Measurements from ENCODE around the gene SEPTIN8.

The SEPTIN8 gene

DNA sequence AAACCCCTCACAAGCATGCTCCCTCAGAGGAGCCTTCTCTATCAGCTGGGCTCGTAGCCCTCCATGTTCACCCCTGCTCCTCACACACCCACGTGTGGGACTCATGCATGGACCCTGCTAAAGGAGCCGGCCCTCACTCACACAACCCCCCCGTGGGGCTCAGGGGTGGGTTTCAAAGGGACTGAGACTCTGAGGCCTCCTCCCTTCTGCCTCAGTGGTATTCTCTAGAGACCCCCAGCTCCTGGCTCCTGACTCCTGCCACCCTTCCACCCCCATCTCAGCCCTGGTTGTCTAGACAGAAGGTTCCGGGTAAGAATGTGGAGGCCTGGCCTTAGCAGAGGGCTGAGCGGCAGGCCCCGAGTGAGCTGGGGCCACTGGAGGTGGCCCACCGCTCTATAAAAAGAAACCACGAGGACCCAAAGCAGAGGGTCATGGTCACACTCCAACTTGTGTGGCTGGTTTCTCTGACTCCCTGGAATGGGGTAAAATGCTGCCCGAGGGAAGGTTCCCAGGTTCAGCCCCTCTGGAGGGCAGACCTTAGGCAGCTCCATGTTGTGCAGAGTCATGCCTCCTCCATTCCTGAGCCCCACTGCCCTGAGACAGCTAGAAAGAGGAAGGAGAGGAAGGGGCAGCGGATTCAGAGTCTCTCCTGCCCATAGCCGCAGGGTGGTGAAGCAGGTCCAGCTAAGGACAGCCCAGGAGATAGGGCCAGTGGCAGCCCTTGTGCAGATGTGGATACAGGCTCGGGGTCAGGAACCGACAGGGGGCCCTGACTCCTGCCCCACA is 10.8 kb downstream of the SEPTIN8 start:
- in situ Hi-C loops (cut with HindIII; ENCODE audit: low sequenced_read_pairs) = no loop called here

DNA sequence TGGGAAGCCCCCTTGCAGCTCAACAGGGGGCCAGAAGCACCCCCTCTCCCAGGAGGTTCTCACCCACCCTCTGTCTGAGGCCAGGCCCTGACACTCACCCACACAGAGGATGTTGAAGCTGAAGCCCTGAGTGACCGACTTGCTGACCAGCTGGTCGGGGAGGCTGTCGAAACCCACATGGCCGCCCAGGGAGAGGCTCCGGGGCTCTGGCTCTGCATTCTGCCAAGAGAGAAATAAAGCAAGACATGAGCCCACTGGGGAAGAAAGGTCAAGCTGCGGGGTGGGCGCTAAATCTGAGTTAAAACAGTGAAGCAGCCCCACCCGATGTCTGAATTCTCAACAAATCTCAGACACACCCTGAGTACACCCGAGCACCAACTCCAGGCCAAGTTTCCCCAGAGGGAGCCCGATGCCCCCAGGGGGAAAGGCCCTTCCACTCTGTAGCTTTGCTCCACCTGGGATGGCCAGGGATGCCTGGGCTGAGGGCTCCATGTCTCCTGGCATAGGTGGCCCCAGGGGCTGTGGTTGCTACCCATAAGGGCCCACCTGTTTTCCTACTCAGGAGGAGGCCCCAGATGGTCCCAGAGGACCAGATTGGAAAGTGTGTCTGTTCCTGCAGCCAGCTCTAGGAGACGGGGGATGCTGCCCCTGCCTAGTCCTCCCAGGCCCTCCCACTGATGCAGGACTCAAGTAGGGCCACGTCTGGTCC is 11.6 kb downstream of the SEPTIN8 start:
- in situ Hi-C loops (cut with HindIII; ENCODE audit: low sequenced_read_pairs) = no loop called here

DNA sequence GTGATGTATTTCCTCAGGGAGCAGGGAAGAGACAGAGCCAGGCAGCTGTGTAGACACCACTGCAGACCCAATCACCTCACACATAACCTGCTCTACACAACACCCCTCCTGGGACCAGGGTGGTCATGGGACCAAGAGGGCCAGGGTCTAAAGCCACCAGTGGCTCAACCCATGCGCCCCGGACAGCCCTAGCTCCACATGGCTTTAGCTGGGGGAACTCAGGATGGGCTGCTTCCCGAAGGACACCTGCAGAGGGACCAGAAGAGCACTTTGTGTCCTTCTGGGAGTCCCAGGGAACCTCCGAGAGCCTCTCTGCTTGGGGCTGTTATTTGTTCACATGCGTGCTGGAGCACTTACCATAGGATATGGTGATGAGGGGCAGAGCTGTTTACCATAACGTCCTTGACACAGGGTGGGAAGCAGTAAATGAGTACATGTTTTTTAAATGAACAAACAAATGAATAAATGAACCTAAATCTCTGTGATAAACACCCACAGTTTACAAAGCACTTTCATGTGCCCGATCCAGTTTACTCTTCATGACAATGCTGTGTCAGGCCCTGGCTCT is 12.3 kb downstream of the SEPTIN8 start:
- in situ Hi-C loops (cut with HindIII; ENCODE audit: low sequenced_read_pairs) = no loop called here

DNA sequence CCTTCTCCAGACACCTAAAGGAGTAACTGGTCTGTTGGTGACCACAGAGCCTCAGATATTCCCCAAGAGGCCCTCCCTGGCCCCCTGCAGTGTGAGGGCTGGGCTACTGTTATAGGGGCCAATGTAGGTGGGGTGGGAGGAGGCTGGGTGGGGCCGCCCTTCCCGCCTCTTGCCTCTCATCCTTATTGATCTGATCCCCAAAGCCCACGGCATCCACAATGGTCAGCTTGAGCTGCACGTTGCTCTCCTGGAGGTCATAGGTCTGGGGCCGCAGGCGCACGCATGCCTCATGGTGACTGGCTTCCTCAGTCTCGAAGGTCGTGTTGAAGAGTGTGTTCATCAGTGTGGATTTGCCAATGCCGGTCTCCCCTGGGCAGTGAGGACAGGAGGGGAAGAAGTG is 13.0 kb downstream of the SEPTIN8 start:
- in situ Hi-C loops (cut with HindIII; ENCODE audit: low sequenced_read_pairs) = no loop called here

DNA sequence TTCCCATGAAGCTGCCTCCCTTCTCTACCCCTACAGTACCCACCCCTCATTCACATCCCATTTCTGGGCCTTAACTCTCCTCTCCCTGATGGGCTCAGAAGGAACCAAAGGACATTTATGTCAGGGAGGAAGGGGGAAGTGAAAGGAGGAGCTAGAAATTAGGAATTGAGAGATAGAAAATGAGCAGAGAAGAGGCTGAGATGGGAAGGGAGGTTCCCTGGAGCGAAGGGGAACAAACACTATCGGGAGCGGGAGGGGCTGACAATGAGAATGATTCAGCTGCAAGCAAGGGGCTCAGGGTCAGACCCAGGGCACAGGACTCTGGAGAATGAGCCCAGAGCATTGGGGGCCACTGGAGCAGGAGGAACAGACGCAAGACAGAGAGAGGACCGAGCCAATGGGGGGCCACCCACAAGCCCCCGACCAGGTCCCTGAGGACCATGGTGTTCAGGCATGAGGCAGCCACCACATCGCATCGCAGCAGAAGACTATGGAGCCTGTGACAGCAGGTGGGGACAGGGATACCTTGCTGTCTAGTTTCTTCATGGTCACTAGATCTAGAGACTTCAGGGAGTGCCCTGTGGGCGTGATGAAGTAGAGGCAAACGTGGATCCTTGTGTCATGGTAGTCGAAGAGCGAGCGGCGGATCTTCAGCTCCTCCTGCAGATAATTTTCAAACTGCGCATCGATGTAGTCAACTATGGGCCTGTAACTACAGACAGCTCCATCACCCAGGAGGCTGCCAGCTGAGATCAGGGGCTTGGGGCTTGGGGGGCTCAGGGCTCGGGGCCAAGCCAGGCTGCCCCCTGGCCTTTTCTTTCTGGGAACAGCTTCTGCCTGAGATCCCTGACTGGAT is 13.6 kb downstream of the SEPTIN8 start:
- in situ Hi-C loops (cut with HindIII; ENCODE audit: low sequenced_read_pairs) = no loop called here

DNA sequence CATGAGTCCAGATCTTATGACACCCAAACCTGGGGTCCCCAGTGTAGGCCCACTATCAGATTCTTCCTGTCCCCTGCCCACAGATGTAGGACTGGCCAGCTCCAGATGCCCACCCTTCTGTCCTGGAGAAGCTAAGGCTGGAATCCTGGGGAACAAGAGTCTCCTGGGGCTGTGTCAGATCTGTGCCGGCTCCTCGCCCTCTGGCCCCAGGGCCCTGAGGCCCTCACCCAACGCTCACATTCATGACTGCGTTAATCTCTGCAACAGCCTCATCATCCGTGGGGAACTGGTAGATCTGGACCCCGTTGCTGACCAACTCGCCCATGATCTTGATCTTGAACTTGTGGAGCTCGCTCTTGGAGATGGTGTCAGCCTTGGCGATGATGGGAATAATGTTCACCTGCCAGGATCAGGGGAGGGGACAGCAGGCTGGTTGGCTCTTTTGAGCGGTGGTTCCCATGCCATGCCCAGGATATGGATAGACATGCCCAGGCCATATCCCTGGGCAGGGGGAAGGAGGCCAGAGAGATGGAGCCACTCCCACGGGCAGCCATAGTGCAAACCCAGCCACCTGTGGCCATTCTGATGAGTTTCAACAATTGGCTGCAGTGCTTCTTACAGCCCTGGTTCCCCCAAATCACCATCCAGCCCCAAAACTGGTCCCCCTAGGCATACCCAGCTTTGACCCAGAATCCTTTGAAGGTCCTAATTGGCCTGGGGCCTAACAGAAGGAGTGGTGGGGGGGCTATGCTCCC is 14.6 kb downstream of the SEPTIN8 start:
- in situ Hi-C loops (cut with HindIII; ENCODE audit: low sequenced_read_pairs) = no loop called here

DNA sequence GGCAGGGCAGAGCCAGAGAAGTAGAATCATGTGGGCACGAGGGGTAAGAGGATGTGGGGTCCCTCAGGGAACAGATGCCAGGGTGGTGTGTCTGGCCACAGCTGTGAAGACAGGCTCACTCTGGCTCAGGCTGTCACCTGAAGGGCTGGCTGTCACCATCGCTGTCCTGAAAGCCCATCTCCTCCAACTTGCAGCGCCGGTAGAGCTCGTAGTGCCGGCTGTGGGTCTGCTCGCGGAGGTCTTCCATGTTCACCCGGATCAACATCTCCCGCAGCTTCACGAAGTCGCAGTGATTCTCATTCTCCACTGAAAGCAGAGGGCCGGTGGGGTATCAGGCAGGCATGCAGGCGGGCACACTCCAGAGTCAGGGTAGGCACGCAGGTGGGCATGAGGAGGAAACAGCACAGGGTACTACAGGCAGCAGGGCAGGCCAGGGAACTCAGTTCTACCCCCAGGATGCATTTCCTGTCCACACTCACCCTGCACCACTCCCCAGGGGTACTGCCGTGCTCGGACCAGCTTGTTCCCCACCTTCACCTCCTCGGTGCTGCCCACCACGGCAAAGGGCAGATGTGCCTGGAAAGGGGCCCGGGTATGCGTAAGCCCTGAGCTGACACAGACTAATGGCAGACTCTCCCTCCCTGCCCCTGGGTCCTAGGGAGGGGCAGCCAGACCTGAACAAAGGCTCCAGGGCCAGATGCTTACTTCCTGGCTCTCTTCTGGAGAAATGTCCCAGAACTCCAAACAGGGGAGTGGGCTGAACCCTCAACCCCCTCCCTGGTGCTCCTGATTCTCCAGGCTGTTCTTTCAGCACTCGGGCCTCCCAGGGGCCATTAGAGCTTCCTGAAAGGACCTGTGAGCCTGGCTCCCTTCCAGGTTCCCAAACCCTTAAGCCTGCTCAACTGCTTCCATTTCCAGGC is 15.5 kb downstream of the SEPTIN8 start:
- in situ Hi-C loops (cut with HindIII; ENCODE audit: low sequenced_read_pairs) = no loop called here

DNA sequence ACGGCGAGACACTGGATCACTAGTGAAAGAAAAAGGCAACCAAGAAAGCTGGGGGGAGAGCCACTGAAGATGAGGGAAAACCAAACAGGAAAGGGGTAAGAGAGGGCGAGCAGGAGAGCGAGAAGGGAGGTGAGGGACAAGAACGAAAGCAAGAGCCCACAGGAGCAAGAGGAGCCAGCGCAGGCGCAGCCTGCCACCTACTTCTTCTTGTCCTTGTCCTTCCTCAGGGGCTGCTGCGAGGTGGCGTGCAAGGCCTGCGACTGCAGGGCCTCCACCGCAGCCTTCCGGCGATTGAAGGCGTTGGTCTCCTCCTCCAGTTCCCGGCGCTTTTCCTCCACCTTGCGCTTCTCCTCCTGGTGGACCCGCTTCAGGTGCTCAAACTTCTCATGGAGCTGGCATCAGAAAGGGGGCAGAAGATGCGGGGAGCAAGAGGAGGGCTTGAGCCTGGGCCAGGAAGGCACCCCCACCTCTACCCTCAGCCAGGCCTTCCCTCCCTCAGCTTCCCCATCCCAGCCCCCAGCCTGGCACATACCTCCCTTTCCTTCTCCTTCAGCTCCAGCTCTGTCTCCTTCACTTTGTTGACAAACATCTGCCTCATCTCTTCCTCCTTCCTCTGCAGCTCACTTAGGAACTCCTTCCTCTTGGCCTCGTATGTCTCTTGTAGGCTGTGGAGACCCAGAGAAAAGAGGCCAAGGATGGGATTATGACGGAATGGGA is 16.3 kb downstream of the SEPTIN8 start:
- in situ Hi-C loops (cut with HindIII; ENCODE audit: low sequenced_read_pairs) = no loop called here

DNA sequence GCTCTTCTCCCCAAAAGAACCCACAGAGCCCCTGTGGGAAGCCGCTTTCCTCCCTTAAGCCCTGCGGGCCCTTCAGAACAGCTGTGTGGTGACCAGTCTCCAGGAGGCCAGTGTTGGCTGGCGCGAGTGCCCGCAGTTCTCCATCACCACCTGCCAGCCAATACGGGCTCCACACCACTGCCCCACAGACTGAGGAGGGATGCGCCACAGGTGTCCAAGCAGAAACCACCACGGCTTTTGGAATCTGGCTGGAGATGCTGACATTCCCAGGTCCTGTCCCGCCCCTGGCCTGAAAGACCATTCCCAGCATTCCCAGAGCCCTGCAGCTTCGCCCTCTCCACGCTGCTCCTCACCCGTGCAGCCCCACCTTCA is 17.0 kb downstream of the SEPTIN8 start:
- in situ Hi-C loops (cut with HindIII; ENCODE audit: low sequenced_read_pairs) = no loop called here

DNA sequence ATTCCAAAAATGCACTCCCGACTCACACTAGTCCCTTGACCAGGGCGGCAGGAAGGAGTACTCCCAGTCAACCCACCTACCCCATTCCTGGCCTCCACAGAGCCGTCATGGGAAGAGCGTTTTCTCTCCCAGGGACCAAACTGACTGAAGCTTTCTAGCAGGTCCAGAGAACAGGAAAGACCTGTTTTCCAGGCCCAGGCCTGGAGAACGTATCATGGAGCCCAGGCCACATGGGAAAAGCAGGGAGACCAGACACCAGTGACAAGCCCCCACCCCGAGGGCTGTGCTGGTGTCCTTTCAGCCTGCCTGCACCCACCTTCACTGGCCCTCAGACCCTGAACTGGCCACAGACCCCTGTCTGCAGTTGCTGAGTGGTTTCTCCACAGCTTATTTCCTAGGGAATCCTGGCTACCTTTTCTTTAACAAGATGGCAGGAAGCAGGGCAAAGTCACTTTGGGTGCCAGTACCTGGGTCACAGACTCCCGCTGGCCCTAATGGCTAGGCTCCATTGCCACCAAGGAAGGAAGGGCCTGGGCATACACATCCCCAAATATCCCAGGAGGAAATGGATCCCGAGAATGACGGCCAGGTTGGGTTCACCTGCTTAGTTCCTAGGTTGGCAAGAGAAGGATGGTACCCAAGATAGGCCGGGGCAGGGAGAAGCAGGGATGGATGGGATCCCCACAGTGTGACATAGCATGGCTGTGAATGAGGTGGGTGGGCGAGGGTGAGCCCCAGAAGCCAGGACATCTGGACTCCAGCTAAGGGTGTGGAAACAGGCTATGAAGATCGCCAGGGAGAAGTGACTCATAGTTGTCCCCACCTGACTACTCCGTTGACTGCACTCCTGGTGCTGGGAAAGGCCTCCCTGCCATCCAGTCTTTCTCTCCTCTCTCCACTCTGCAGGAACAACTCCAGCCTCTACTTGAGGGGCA is 17.7 kb downstream of the SEPTIN8 start:
- in situ Hi-C loops (cut with HindIII; ENCODE audit: low sequenced_read_pairs) = no loop called here

DNA sequence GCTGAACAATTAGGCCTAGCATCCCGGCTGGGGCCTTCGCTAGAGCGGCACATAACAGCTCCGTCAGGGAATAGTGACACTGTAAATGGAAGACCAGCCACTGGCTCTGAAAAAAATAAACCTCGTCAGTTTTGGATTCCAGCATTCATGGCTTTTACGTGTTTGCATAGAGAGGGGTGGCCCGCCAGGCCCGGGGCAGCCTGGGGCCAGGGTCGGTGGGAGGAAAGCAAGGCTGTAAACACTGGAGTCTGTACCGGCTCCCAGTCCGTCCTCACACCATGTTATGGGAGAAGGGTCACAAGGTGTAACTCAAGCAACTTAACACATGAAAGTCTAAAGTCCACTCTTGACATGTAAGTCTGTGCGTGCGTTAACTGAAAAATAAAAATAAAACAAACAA is 18.6 kb downstream of the SEPTIN8 start:
- in situ Hi-C loops (cut with HindIII; ENCODE audit: low sequenced_read_pairs) = no loop called here

DNA sequence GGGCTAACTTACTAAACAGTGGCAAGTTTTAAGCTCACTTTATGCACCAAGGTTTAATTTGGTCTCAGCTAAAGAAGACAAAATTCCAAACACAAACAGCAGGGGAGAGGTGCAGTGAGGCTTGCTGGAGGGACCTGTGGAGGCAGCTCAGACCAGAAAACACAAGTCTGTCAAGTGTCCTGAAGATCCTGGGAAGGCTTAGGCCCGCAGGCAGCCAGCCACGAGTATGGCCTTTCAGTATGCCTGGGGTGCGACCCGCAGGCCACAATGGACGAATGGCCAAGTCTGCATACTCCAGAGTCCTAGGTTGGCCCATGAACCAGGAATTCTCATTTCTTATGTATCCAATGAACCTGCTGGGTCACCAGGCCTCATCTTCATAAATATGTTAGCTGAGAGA is 20.5 kb downstream of the SEPTIN8 start:
- in situ Hi-C loops (cut with HindIII; ENCODE audit: low sequenced_read_pairs) = no loop called here

DNA sequence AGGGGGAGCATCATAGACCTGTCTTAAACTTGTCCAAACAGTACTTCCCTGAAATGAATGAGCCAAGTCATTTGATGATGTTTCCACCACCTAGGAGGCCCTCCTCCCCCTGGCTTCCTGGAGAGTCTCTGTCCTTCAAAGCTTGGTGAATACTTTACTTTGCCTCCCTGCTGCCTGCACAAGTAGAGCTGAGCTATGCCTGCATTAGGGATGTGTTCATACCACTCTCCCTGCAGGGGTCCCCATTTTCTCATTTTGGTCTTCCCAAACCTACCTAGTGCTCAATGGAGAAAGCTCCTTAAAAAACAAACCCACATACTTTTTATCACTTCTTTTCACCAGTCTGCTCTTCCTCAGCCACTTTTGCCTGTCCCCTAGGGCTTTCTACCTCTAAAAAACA is 22.1 kb downstream of the SEPTIN8 start:
- in situ Hi-C loops (cut with HindIII; ENCODE audit: low sequenced_read_pairs) = loop anchor here (5.0 kb wide), 1 partner anchor 52 kb away; no protein-coding TSS in a partner anchor

DNA sequence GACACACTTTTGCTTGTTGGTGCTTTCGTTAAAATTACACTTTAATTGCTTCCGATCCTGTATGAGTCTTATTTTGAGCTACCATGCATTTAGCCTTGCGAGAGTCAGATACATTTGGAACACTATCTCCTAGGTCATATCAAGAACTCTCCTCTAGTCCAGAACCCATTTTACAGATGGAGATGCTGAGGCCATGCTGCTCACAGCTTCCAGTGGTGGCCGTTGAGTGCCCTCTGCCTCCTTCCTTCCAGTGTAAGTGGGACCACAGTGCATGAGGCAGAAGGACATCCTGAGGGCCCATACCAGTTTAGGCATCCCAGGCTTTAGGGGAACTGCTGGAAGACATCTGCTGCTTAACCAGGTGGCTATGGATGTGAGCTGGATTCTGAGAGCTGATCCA is 22.9 kb downstream of the SEPTIN8 start:
- in situ Hi-C loops (cut with HindIII; ENCODE audit: low sequenced_read_pairs) = loop anchor here (5.0 kb wide), 1 partner anchor 53 kb away; no protein-coding TSS in a partner anchor

DNA sequence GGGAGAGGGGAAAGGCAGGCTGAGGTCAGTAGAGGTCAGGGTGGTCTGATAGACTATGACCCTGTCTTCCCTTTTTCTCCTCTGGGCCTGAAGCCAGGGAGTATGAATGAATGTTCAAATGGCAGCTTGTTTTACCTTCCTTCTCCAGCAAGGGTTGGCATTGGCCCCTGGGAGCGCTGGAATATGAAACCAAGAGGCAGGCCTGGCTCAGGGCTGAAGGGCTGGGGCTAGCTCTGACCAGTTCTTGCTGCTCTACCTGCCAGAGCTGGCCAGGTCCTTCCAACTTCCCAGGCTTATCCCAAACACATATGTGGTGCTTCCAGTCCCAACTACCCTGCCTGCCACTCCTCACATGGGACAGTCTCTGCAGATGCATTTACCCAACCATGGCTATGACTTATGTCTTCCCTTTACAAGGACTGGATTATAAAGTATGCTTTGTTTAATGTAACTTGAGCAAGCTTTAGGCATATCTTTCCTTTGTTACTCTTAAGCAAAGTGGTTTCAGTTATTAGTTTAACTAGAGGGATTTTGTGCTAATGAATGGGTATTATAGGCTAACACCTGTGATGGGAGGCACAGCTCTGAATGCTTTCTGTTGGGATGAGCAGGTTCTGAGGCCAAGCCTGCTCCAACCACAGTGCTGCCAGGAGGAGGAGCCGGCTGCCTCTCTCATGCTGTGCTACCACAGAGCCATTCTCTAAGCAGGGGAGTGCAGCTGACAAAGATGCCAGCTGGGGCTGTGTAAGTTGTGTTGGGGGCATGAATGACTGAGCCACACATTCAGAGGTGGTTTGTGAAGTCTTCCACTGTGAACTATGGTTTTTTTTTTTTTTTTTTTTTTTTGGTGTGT is 23.7 kb downstream of the SEPTIN8 start:
- in situ Hi-C loops (cut with HindIII; ENCODE audit: low sequenced_read_pairs) = loop anchor here (5.0 kb wide), 1 partner anchor 54 kb away; no protein-coding TSS in a partner anchor

DNA sequence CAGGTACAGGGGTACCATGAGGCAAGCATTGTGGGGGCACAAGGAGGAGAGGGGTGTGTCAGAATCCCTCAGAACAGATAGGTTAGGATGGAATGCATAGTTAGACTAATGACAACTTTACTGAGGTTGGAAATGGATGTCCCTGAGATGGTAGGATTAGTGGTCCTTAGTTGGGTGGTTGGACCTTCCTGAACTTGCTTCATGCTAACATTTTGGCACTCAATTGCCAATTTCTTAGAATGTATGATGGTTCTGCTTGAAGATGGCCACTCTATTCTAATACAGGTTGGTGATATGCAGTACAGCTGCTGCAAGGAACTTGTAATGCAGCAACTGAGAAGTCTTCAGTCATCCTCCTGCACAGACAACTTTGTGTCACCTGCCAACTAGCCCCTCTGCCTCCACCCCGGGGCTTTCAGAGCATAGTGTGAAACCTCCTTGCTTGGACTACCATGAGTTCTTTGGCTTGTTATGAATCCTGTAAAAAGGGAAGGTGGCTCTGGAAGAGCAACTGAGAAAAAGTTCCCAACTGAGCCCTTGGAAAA is 24.4 kb downstream of the SEPTIN8 start:
- in situ Hi-C loops (cut with HindIII; ENCODE audit: low sequenced_read_pairs) = loop anchor here (5.0 kb wide), 1 partner anchor 55 kb away; no protein-coding TSS in a partner anchor

All from endothelial cell of hepatic sinusoid (primary cell).